Transverse colon (tissue), 4 donors: ENCODE results near the gene BMP4.

Experiments used
- CTCF ChIP-seq, 5 experiments: fragments of 200-600 bp in 3 of 5; fragments of 450-650 bp in 2 of 5; sonication (generic) in 3 of 5; IDR thresholded peaks; 1 replicate in 2 of 5; 2 replicates in 3 of 5; pipeline ENCODE4 v1.5.1; 2016 to 2017; ENCODE audit warnings: antibody characterized with exemption in 5 of 5, inconsistent platforms in 3 of 5, mild to moderate bottlenecking in 2 of 5, moderate library complexity in 1 of 5
- POLR2A ChIP-seq: fragments of 450-650 bp; IDR thresholded peaks from one replicate; pipeline ENCODE4 v1.6.1; 2016; ENCODE audit warnings: antibody characterized with exemption, mild to moderate bottlenecking, moderate library complexity
- POLR2AphosphoS5 ChIP-seq, 3 donors: sonication (generic); formaldehyde crosslinking; IDR thresholded peaks; one replicate each; pipeline ENCODE4 v1.6.1; 2016; ENCODE audit warnings: antibody characterized with exemption in 3 of 3

- TF ChIP-seq CTCF (IDR thresholded peaks at IDR 0.05): no peak
- no peak for TF ChIP-seq POLR2AphosphoS5 (IDR thresholded peaks at IDR 0.05)
- TF ChIP-seq POLR2A: no peak
Measured at GRCh38 chr14:54000341-54000811, 43.8 kb upstream of the BMP4 start.
